ENCODE data around the gene GABRG3.

The GABRG3 gene

DNA sequence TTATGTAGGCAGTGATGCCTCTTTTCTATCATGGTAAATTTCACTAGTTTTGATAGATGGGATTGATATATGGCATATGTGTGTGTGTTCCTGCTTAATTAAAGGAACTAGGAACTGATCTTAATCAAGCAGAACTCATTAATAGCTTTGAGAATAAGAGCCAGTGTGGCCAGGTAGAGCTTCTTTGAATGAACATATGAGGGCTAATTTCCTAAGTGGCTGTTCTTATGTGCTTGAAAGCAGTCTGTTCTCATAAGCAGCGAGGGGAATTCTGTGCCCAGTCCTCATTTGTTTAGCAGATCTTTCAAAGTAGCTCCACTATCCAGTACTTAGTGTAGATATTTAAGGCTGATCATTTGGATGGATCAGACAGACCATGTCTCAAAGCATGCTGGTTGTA lies 164.2 kb downstream of the GABRG3 start:
- H3K4me3 ChIP-seq (replicated peaks; ENCODE audit: low read depth, low read length), result no peak overlapping the region
- no peak for DNase-seq (ENCODE audit: extremely low read depth, low read depth)
- TF ChIP-seq, protein P1, sequence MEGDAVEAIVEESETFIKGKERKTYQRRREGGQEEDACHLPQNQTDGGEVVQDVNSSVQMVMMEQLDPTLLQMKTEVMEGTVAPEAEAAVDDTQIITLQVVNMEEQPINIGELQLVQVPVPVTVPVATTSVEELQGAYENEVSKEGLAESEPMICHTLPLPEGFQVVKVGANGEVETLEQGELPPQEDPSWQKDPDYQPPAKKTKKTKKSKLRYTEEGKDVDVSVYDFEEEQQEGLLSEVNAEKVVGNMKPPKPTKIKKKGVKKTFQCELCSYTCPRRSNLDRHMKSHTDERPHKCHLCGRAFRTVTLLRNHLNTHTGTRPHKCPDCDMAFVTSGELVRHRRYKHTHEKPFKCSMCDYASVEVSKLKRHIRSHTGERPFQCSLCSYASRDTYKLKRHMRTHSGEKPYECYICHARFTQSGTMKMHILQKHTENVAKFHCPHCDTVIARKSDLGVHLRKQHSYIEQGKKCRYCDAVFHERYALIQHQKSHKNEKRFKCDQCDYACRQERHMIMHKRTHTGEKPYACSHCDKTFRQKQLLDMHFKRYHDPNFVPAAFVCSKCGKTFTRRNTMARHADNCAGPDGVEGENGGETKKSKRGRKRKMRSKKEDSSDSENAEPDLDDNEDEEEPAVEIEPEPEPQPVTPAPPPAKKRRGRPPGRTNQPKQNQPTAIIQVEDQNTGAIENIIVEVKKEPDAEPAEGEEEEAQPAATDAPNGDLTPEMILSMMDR (IDR thresholded peaks at IDR 0.05; ENCODE audit: low read depth, low read length, missing control alignments), result no peak

DNA sequence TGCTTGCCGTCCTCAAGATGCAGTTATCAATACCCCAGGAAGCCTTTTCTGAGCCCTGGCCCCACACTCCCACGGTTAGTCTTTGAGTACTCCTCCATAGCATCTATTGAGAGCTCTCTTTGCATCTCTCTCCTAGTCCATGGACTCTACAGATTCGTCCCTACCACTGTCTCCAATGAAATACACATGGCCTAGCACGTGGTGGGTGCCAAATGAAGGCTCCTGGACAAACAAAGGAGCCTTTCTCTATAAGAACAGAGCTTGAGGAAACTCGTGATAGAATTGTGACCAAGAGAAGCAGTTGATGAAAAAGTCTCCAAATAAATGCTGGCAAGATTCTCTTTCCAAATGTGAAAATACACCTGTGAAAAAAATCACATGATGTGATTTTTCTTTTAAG lies 166.1 kb downstream of the GABRG3 start:
- H3K4me3 ChIP-seq (replicated peaks; ENCODE audit: low read depth, low read length), result no peak overlapping the region
- DNase-seq (ENCODE audit: extremely low read depth, low read depth), result no peak
- TF ChIP-seq, protein P1 (IDR thresholded peaks at IDR 0.05; ENCODE audit: low read depth, low read length, missing control alignments), result no peak

DNA sequence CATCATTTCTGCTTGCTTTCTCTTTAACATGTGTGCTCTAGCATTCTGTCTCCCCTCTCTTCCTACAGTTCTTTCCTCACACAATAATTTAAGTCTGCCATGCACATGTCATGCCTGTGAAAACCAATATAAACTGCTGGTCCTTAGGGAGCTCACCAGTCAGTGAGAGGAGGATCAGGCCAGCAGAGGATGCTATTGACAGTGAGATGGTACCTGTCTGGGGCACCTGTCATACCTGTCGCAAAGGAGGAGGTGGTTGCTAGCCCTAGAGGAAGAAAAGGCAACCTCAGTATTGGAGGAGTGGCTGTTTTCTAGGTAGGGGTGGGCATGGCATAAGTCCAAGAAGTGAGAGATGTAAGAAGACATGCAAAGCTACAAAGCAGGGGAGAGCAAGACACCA lies 194.6 kb downstream of the GABRG3 start:
- TF ChIP-seq, protein P1 (IDR thresholded peaks at IDR 0.05; ENCODE audit: low read depth, low read length, missing control alignments), result no peak
- H3K4me3 ChIP-seq (replicated peaks; ENCODE audit: low read depth, low read length), result no peak overlapping the region
- DNase-seq (ENCODE audit: extremely low read depth, low read depth), result no peak

DNA sequence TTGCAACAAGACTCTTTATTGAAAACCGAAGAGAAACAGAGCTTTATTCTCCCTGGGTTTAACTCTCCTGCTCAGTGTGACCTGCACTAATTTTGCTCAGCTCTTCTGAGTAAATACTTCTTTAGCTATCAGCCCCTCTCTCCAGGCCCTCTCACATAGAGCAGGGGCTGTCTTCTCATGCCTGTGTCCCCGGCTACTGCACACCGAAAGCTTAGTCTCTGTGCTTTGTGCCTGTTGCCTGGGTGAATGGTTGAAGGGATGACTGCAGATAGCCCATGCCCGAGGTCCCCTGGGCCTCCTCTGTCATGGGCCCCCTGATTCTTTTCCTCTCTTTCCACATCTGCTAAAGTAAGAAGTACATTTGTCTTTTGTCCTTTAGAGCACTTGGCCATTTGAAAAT lies 195.9 kb downstream of the GABRG3 start:
- TF ChIP-seq, protein P1 (IDR thresholded peaks at IDR 0.05; ENCODE audit: low read depth, low read length, missing control alignments), result no peak
- no peak overlapping the region for H3K4me3 ChIP-seq (replicated peaks; ENCODE audit: low read depth, low read length)
- DNase-seq (ENCODE audit: extremely low read depth, low read depth), result no peak

- H3K4me3 ChIP-seq (replicated peaks; ENCODE audit: low read depth, low read length), result no peak overlapping the region
- TF ChIP-seq, protein P1 (IDR thresholded peaks at IDR 0.05; ENCODE audit: low read depth, low read length, missing control alignments), result no peak
- no peak for DNase-seq (ENCODE audit: extremely low read depth, low read depth)
These were observed 196.8 kb downstream of the GABRG3 start for GRCh38 chr15:27167738-27168137.

- DNase-seq (ENCODE audit: extremely low read depth, low read depth), result no peak
- TF ChIP-seq, protein P1 (IDR thresholded peaks at IDR 0.05; ENCODE audit: low read depth, low read length, missing control alignments), result no peak
- no peak overlapping the region for H3K4me3 ChIP-seq (replicated peaks; ENCODE audit: low read depth, low read length)
These were observed 199.9 kb downstream of the GABRG3 start for GRCh38 chr15:27170851-27171250.

- TF ChIP-seq, protein P1 (IDR thresholded peaks at IDR 0.05; ENCODE audit: low read depth, low read length, missing control alignments), result no peak
- no peak overlapping the region for H3K4me3 ChIP-seq (replicated peaks; ENCODE audit: low read depth, low read length)
- no peak for DNase-seq (ENCODE audit: extremely low read depth, low read depth)
These were observed 201.8 kb downstream of the GABRG3 start for GRCh38 chr15:27172821-27173220.
